GM19395 (cell line): Measurements from ENCODE around the gene MYT1.
"Not testable (repeated sequence)": the region's sequence is repeated elsewhere in the genome, so short reads cannot be mapped to it uniquely, and the experiment has no call there.

ENCODE experiments used
- ATAC-seq: cut with Tn5 transposase; IDR thresholded peaks from one replicate; pipeline ENCODE4 v1.9.1; 2021; ENCODE audit warnings: mild to moderate bottlenecking, moderate library complexity; ENCODE audit not compliant: unreplicated experiment

Gene MYT1

DNA sequence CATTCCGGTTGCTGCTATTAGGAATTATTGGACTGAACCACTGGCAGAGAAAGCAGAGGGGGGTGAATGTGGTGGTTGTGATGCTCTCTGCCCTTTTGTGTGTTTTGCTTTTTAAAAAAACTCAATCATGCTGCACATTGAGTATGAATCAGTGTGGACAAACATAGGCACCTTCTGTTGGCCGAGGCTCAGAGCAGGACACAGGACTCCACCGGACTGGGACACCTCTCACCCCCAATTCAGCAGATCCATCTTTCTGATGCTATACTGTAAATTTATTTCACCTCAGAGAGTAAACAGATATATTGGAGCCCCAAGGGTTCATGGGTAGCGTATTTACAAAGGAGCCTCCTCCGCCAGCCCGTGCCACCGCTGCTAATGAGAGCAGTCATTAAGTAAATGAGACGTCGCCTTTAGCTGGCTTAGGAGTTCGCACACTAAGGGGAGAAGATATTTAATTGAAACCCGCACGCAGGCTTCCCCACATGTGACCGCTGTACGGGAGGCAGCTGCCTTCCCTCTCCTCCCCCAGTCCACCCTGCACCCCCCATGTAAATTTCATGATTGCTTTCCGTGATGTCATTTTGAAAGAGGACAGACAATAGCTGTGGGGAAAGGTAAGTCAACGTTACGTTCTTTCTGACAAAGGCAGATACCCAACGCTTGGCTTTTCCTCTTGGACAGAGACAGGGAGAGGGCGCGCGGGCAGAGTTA is at the start of gene MYT1:
Gene MYT1, plus strand, starts transcription at position 330 of the 714 bp plus-strand sequence. CDS start 34,410 bp downstream, outside the sequence.
- ATAC-seq, result no peak

DNA sequence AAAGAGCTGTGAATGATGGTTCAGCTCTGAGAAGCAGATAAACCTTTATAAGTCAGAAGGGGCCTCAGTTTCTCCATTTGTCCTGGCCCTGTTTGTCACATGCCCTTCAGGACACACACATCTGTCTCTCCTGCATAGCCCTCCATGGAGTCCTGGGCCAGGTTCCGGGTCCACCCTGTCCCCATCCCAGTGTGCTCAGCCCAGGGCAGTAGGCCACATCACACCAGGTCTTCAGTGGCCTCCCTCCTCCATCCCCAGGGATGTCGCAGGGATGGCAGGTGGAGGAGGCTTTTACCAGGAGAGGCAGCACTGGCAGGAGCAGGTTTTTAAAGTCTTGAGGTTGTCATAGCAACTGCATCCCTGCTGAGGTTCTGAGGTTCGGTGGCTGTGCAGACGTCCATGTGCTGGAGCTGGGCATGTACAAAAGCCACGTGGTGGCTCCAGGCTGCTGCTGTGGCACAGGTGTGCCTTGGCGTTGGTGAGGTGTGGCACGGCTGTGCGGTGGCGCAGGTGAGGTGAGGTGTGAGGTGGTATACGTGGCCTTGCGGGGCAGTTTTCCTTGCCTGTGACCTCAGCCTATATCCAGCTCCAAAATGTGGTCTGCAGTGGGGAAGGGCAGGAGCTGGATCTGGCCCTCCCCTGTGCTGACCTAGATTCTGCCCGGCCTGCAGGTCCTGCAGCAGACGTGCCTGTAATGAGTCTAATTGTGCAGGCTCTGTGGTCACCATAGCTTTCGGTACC is 48.9 kb upstream of the MYT1 start:
- ATAC-seq, result no peak

DNA sequence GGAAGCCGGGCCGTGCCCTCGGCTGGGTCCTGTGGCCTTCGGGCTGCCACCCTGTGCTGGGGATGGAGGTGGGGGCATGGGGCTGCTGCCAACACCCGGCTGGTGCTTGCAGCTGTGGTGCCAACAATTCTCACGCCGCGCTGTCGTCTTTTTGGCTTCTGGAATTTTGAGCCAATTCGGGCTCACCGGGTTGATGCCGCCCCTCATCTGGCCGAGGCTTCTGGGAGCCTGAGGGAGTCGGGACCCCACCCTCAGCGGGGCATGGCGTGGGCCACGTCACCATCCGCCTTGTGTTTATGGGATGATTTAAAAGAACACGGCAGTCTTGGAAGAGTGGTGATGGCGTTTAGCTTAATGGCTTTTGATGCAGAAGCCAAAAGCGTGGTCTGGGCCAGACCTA is 48.2 kb upstream of the MYT1 start:
- no peak for ATAC-seq

DNA sequence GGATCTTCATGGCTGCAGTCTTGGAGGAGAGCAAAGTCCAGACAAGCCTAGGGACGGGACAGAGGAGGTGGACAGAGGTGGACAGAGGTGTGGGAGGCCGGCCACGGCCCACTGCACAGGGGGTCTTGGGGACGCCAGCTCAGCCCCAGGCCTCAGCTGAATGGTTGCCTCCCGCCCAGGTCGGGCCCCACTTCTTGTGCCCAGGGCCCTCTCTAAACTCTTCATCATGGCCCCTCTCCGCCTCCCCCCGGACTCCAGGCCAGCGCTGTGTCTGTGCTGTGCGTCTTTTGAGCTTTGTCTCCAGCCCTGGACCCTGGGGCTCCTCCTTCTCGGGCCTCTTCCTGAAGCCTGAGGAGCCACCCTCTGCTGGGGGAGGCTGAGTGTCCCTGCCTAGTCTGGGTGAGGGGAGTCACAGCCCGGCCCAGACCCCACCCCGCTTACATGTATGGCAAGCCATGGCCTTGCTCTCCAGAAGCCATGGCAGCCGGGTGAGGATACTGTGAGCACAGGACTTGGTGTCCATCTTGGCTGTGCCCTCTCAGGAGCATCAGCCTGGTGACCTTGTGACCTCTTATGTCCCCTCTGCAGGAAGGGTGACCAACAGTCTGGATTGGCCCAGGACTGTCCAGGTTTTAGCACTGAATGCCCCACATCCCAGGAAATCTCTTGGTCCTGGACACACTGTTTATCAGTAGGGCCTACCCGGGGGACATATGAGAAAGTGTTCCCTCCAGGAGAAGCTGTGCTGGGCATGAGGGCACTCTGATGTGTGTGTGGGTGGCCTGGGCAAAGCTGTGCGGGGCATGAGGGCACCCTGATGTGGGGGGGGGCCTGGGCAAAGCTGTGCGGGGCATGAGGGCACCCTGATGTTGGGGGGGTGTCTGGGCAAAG is 47.5 kb upstream of the MYT1 start:
- ATAC-seq, result no peak

DNA sequence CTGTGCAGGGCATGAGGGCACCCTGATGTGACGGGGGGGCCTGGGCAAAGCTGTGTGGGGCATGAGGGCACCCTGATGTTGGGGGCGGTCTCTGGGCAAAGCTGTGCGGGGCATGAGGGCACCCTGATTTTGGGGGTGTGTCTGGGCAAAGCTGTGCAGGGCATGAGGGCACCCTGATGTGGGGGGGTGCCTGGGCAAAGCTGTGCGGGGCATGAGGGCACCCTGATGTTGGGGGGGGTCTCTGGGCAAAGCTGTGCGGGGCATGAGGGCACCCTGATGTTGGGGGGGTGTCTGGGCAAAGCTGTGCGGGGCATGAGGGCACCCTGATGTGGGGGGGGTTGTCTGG is 46.8 kb upstream of the MYT1 start:
- not testable (repeated sequence) for ATAC-seq

DNA sequence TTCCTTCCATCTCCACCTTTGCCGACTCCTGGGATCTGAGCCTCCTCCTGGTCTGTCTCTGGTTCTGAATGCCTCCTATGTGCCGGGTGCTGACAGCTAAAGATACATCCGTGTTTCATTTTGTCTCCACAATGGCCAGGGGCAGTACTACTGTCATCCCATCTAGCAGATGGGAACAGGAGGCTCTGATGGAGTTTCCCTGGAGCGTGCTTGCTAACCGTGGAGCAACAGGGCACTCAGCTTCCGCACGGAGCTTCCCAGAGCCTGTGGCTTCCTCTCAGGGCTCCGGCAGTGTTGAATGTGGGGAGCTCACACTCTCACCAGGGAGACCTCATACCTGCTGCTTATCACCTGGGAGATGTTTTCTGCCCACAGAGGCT is 45.0 kb upstream of the MYT1 start:
- ATAC-seq, result no peak

DNA sequence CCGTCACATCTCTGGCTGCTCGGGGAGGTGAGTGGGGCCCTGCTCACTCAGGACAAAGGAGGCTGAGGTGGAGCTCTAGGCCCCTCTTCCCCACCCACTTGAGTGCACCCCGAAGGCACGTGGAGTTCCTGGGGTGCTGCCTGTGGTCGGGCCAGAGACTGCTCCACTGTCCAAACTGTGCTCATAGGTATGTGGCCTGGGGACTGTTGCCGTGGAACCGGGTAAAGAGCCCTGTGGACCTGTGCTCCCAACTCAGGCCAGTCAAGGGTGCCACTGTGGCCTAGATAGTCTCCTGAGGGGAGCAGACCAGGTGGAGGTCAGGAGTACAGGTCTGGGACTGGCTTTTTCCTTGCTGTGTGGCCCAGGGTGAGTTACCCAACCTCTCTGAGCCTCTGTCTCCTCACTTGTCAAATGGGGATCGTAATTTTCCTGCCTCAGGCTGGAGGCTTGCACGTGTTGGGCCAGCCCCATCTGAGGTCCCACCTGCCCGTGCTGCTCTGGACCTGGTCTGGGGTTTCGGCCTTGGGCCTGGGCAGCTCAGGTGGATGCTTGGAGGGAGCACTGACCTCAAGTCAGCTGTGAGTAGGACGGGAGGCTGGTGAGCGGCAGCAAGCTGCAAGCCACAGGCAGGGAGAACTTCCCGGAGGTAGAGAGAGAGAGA is 44.4 kb upstream of the MYT1 start:
- ATAC-seq, result no peak

DNA sequence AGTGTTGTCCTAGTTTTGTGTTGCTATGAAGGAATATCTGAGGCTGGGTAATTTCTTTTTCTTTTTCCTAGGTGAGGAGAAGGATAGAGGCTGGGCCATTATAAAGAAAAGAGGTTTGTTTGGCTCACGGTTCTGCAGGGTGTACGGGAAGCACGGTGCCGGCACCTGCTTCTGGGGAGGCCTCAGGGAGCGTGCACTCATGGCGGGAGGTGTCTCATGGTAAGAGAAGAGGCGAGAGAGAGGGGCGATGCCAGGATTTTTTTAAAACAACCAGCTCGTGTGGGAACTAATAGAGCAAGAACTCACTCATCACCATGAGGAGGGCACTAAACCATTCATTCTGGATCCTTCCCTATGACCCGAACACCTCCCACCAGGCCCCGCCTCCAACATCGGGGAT is 42.7 kb upstream of the MYT1 start:
- no peak for ATAC-seq

DNA sequence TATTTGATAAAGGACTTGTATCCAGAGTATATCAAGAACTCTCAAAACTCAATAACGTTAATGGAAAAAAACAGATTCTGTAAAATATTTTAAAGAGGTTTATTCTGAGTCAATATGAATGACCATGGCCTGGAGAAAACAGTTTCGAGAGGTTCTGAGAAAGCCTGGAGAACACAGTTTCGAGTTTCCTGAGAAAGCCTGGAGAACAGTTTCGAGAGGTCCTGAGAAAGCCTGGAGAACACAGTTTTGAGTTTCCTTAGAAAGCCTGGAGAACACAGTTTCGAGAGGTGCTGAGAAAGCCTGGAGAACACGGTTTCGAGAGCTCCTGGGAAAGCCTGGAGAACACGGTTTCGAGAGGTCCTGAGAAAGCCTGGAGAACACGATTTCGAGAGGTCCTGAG is 41.3 kb upstream of the MYT1 start:
- not testable (repeated sequence) for ATAC-seq

DNA sequence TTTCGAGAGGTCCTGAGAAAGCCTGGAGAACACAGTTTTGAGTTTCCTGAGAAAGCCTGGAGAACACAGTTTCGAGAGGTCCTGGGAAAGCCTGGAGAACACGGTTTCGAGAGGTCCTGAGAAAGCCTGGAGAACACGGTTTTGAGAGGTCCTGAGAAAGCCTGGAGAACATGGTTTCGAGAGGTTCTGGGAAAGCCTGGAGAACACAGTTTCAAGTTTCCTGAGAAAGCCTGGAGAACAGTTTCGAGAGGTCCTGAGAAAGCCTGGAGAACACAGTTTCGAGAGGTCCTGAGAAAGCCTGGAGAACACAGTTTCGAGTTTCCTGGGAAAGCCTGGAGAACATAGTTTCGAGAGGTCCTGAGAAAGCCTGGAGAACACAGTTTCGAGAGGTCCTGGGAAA is 40.7 kb upstream of the MYT1 start:
- ATAC-seq, result not testable (repeated sequence)

DNA sequence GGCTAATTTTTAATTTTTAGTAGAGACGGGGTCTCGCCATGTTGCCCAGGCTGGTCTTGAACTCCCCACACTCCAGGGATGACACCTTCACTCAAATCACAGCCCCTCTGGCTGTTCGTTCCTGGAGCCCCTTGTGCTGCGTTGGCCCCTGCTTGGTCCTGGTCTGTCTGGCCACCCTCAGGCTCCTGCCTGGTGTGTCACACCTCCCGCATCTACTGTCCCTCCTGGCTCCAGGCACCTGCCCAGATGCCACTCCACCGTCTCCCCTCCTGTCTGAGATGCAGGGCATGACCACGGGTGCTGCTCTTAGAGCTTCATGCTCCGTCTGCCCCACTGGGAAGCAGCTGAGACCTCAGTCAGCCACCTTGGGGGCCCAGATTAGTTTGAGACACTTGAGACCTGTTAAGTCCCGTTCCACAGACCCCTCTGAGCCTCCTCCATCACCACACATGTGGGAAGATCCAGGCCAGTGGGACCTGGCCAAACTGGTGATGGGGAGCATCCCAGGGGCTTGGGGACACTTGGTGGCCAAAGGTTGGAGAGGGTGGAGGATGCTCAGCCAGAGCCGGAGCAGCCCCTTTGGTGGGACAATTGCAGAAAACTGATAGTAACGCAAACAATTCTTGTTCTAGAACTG is 35.0 kb upstream of the MYT1 start:
- no peak for ATAC-seq

DNA sequence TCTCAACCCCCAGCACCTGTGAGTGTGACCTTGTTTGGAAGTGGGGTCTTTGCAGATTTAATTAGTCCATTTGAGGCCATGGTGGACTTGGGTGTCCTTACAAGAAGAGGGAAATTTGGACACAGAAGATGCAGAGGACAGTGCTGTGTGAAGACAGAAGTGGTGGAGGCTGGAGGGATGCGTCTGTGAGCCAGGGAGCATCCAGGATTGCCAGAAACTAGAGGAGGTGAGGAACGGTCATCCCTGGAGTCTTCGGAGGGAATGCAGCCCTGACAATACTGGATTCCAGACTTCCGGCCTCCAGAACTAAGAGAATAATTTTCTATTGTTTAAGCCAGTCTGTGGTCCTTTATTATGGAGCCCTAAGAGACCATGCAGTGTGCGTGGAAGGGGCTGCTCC is 34.0 kb upstream of the MYT1 start:
- no peak for ATAC-seq

DNA sequence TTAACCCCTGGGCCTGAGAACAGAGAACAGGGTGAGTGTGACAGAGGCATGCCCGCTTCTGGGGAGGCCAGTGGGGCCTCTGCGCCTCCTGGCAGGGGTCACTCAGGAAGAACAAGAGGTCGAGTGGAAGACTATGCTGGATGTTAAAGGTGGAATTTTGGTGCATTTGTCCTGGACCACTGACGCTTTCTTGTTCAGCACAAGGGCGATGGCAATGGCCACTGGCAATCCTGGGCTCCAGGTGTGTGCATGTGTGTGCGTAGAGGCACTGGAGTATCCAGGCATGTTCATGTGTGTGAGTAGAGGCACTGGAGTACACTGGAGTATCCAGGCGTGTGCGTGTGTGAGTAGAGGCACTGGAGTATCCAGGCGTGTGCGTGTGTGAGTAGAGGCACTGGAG is 33.4 kb upstream of the MYT1 start:
- ATAC-seq, result no peak

DNA sequence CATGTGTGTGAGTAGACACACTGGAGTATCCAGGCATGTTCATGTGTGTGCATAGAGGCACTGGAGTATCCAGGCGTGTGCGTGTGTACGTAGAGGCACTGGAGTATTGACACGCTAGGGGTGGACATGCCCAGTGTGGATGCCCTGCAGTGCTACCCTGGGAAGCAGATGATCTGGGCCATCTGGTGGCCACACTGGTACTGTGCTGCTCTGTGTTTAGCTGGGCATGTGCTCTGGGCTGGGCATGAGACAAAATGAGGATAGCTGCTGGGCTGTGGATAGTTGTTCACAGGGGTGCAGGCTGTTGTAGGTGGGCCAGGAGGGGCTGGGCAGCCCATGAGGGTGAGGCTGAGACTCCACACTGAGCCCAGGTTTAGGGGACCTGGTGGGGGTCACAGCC is 32.8 kb upstream of the MYT1 start:
- ATAC-seq, result no peak

DNA sequence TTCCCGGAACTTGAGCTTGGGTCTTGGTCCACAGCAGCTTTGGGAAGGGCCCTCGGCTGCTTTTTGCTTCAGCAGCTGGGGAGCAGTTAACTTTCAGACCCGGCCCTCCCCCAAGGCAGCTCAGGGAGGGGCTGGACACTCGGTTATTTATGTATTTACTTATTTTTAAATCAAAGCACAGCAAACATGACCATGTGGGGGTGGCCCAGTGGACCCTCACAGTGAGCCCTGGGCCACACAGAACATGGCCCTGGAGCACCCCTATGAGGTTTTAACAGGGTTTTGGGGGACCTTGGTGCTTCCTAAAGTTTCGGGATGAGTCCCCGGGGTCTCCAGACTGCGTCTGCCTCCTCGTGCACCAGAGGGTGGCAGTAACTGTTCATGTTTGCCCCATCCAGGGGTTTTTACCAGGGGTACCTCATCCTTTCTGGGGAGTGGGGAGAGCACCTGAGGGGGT is 30.3 kb upstream of the MYT1 start:
- ATAC-seq, result no peak

DNA sequence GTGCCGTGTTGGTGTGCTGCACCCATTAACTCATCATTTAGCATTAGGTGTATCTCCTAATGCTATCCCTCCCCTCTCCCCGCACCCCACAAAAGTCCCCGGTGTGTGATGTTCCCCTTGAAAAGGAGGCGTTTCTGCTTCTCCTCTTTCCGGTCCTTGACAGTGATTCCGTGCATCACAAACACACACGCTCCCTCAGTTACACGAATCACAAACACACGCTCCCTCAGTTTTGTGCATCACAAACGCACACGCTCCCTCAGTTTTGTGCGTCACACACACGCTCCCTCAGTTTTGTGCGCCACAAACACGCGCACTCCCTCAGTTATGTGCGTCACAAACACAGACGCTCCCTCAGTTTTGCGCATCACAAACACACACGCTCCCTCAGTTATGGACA is 29.5 kb upstream of the MYT1 start:
- not testable (repeated sequence) for ATAC-seq

DNA sequence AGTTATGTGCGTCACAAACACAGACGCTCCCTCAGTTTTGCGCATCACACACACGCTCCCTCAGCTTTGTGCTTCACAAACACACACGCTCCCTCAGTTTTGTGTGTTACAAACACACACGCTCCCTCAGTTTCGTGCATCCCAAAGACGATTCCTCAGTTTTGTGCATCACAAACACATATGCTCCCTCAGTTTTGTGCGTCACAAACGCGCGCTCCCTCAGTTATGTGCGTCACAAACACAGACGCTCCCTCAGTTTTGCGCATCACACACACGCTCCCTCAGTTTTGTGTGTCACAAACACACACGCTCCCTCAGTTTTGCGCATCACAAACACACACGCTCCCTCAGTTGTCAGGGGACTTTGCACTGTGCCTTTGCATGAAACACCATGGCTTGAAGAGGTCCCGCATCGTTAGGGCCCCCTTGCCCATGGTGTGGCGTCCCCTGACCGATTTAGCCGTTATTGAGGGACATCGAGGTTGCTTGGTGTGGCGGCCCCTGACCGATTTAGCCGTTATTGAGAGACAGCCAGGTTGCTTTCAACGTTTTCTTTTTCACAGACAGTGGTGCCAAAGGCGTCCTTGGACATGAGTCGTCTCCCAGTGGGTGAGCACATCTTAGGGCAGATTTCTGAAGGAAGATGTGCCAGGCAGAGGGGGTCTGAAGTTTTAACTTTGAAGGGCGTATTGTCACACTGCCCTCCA is 28.1 kb upstream of the MYT1 start:
- no peak for ATAC-seq

DNA sequence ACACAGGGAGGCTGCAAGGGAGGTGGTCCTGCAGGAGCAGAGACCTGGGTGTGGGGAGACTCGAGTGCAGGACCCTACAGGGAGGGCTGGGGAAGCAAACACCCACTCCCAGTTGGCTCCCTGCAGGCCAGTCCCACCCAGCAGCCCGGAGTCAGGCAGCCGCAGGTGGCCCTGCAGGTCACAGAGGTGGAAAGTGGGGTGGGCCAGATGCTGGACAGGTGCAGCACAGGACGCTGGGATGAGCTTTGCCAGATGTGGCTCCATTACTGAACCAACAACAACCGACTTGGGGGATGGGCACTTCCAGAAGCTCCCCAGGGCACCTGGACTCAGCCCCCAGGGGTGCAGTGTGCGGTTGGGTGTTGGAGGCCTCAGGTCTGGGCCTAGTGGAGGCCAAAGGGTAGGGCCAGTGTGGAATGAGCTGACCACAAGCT is 26.6 kb upstream of the MYT1 start:
- ATAC-seq, result no peak

DNA sequence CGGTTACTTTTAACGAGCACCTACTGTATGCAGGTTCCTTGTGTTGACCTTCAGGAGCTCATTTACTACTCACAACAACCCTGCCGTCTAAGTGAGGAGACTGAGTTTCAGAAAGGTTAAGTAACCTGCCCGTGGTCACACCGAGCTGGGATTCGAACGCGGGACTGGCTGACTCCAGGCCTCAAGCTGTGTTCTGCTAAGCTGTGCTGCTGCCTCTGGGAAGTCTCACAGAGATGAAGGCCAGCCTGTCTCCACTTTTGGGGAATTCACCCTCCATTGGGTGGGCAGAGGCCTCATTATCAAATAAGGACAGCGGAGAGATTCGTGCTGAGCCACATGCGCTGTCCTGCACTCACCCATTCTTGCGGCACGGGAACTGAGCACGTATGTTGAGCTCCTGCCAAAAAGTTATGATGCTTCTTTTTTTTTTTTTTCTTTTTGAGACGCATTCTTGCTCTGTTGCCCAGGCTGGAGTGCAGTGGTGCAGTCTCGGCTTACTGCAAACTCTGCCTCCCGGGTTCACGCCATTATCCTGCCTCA is 25.9 kb upstream of the MYT1 start:
- ATAC-seq, result no peak
